ENCODE results near the gene SCYL2. TPM values are rescaled to one million over a fixed set of nuclear protein-coding genes. Genes with fewer than 3 reads are reported as not detected.

Gene SCYL2
- total RNA-seq, 2 experiments from 2014 or later: 26.7 to 27.1 TPM

Other genes with a start within 250 kb of the SCYL2 start
- gene BLTP3B, start 124.3 kb upstream of the SCYL2 start, total RNA-seq: 10 to 100 TPM; 34.1 to 35.3 TPM
- 10 to 100 TPM; 27.1 to 27.9 TPM for gene ACTR6, start 66.4 kb upstream of the SCYL2 start, total RNA-seq
- 1 to 10 TPM; 2.4 to 2.8 TPM for gene DEPDC4, start 98 bp upstream of the SCYL2 start, total RNA-seq
- not detected for gene SLC17A8, start 89.9 kb downstream of the SCYL2 start, total RNA-seq
- gene NR1H4, start 206.7 kb downstream of the SCYL2 start, total RNA-seq: not detected

Measured in activated naive CD8-positive, alpha-beta T cell treated with anti-CD3 and anti-CD28 coated beads for 36 hours (primary cell).